Choroid plexus epithelial cell (primary cell): ENCODE measurements around the gene AATK.

Experiments
- DNase-seq: peaks from one replicate; pipeline ENCODE4 v3.0.0-alpha.2; 2010; ENCODE audit warnings: low read depth
- H3K4me3 ChIP-seq: 2 replicates; pipeline ENCODE4 v1.5.1; 2011; ENCODE audit warnings: low read depth, mild to moderate bottlenecking, control low read depth, low read length, moderate library complexity
- CTCF ChIP-seq: conservative IDR thresholded peaks from 2 replicates; pipeline ENCODE4 v1.5.1; 2011; ENCODE audit warnings: low read depth, mild to moderate bottlenecking, control low read depth, inconsistent platforms, low read length, moderate library complexity

AATK gene

GRCh38 chr17:81115749-81116464 lies 50.1 kb downstream of the AATK start:
- DNase-seq: no peak
- TF ChIP-seq CTCF: no peak
- H3K4me3 ChIP-seq: no peak overlapping the region

- no peak for TF ChIP-seq CTCF
- no peak for DNase-seq
- no peak overlapping the region for H3K4me3 ChIP-seq
Observed at GRCh38 chr17:81115219-81115618, 50.8 kb downstream of the AATK start.

- no peak overlapping the region for H3K4me3 ChIP-seq
- DNase-seq: no peak
- TF ChIP-seq CTCF: no peak
Observed at GRCh38 chr17:81114351-81115093, 51.5 kb downstream of the AATK start.

GRCh38 chr17:81113158-81113724 lies 52.8 kb downstream of the AATK start:
- H3K4me3 ChIP-seq: no peak overlapping the region
- no peak for TF ChIP-seq CTCF
- DNase-seq: no peak

- no peak for DNase-seq
- TF ChIP-seq CTCF: no peak
- H3K4me3 ChIP-seq: no peak overlapping the region
Observed at GRCh38 chr17:81112450-81112849, 53.6 kb downstream of the AATK start.

GRCh38 chr17:81111066-81111465 lies 55.0 kb downstream of the AATK start:
- no peak for TF ChIP-seq CTCF
- DNase-seq: no peak

More at GRCh38 chr17:81111066-81111465, 55.0 kb downstream of the AATK start:
- H3K4me3 ChIP-seq: no peak overlapping the region
